ENCODE measurements around the gene NLRP6. TPM values are rescaled to one million over a fixed set of nuclear protein-coding genes. Genes with fewer than 3 reads are reported as not detected.
"Not testable (repeated sequence)": the region's sequence is repeated elsewhere in the genome, so short reads cannot be mapped to it uniquely, and the experiment has no call there.

The NLRP6 gene
- total and polyA plus RNA-seq, 2 experiments from 2014 or later, result not detected

- no peaks in the 10 kb centered on the region for H3K27me3 ChIP-seq
- no peak overlapping the region for H3K27ac ChIP-seq
- no peak for DNase-seq (ENCODE audit: low read depth in 1 of 2, low spot score in 1 of 2)
- TF ChIP-seq, protein P1, sequence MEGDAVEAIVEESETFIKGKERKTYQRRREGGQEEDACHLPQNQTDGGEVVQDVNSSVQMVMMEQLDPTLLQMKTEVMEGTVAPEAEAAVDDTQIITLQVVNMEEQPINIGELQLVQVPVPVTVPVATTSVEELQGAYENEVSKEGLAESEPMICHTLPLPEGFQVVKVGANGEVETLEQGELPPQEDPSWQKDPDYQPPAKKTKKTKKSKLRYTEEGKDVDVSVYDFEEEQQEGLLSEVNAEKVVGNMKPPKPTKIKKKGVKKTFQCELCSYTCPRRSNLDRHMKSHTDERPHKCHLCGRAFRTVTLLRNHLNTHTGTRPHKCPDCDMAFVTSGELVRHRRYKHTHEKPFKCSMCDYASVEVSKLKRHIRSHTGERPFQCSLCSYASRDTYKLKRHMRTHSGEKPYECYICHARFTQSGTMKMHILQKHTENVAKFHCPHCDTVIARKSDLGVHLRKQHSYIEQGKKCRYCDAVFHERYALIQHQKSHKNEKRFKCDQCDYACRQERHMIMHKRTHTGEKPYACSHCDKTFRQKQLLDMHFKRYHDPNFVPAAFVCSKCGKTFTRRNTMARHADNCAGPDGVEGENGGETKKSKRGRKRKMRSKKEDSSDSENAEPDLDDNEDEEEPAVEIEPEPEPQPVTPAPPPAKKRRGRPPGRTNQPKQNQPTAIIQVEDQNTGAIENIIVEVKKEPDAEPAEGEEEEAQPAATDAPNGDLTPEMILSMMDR (IDR thresholded peaks at IDR 0.05; ENCODE audit: low read depth, low read length), result no peak
- H3K36me3 ChIP-seq, result no peaks in the 10 kb centered on the region
- no peak overlapping the region for H3K4me3 ChIP-seq
- no peaks in the 10 kb centered on the region for H3K9me3 ChIP-seq (ENCODE audit: low read depth)
- peaks cover 31% of the 10 kb centered on the region for H3K4me1 ChIP-seq (ENCODE audit: low read depth)
These were observed 53.3 kb downstream of the NLRP6 start for GRCh38 chr11:331358-332060.

- DNase-seq (ENCODE audit: low read depth in 1 of 2, low spot score in 1 of 2), result no peak
- no peaks in the 10 kb centered on the region for H3K27me3 ChIP-seq
- H3K9me3 ChIP-seq (ENCODE audit: low read depth), result no peaks in the 10 kb centered on the region
- H3K4me3 ChIP-seq, result no peak overlapping the region
- H3K27ac ChIP-seq, result no peak overlapping the region
- TF ChIP-seq, protein P1 (IDR thresholded peaks at IDR 0.05; ENCODE audit: low read depth, low read length), result no peak
- H3K36me3 ChIP-seq, result no peaks in the 10 kb centered on the region
- H3K4me1 ChIP-seq (ENCODE audit: low read depth), result peaks cover 21% of the 10 kb centered on the region
These were observed 54.7 kb downstream of the NLRP6 start for GRCh38 chr11:332651-333480.

- not testable (repeated sequence) for H3K36me3 ChIP-seq; H3K4me3 ChIP-seq; H3K9me3 ChIP-seq (ENCODE audit: low read depth); H3K27me3 ChIP-seq; DNase-seq (ENCODE audit: low read depth in 1 of 2, low spot score in 1 of 2)
- peak overlapping the region; percentile 54 for H3K27ac ChIP-seq
- peaks cover 21% of the 10 kb centered on the region for H3K4me1 ChIP-seq (ENCODE audit: low read depth)
These were observed 55.5 kb downstream of the NLRP6 start for GRCh38 chr11:333616-334263.

GRCh38 chr11:334264-334994, 56.2 kb downstream of the NLRP6 start:
- TF ChIP-seq, protein P1 (IDR thresholded peaks at IDR 0.05; ENCODE audit: low read depth, low read length), result no peak
- no peaks in the 10 kb centered on the region for H3K27me3 ChIP-seq
- H3K36me3 ChIP-seq, result no peaks in the 10 kb centered on the region
- DNase-seq (ENCODE audit: low read depth in 1 of 2, low spot score in 1 of 2), result peak; percentile 39 to 87
- H3K9me3 ChIP-seq (ENCODE audit: low read depth), result no peaks in the 10 kb centered on the region
- H3K27ac ChIP-seq, result peak overlapping the region; percentile 54
- H3K4me1 ChIP-seq (ENCODE audit: low read depth), result peaks cover 21% of the 10 kb centered on the region
- no peak overlapping the region for H3K4me3 ChIP-seq

Other genes with a start within 250 kb of the NLRP6 start
- not detected in 2 replicates for gene SCGB1C1, start 85.3 kb upstream of the NLRP6 start, total RNA-seq
- not detected in 2 replicates for gene SCGB1C1, start 85.3 kb upstream of the NLRP6 start, polyA plus RNA-seq
- gene BET1L, start 71.0 kb upstream of the NLRP6 start, total RNA-seq, result 26.8 and 30.6 TPM in 2 replicates
- gene BET1L, start 71.0 kb upstream of the NLRP6 start, polyA plus RNA-seq, result 44.9 and 62.0 TPM in 2 replicates
- gene RIC8A, start 70.7 kb upstream of the NLRP6 start, total RNA-seq, result 84.3 and 102 TPM in 2 replicates
- 75.6 and 81.5 TPM in 2 replicates for gene RIC8A, start 70.7 kb upstream of the NLRP6 start, polyA plus RNA-seq
- 44.9 and 53.6 TPM in 2 replicates for gene SIRT3, start 42.1 kb upstream of the NLRP6 start, total RNA-seq
- 46.1 and 47.7 TPM in 2 replicates for gene SIRT3, start 42.1 kb upstream of the NLRP6 start, polyA plus RNA-seq
- gene PSMD13, start 41.4 kb upstream of the NLRP6 start, total RNA-seq, result 96.3 and 98.4 TPM in 2 replicates
- 167 and 175 TPM in 2 replicates for gene PSMD13, start 41.4 kb upstream of the NLRP6 start, polyA plus RNA-seq
- 29.9 and 88.7 TPM in 2 replicates for gene PGGHG, start 10.7 kb downstream of the NLRP6 start, total RNA-seq
- gene PGGHG, start 10.7 kb downstream of the NLRP6 start, polyA plus RNA-seq, result 33.1 and 42.4 TPM in 2 replicates
- gene IFITM5, start 21.1 kb downstream of the NLRP6 start, total RNA-seq, result not detected in 2 replicates
- 0.41 TPM in 1 of 2 replicates, not detected in the other for gene IFITM5, start 21.1 kb downstream of the NLRP6 start, polyA plus RNA-seq
- 71.6 and 84.8 TPM in 2 replicates for gene IFITM2, start 29.4 kb downstream of the NLRP6 start, total RNA-seq
- 267 and 368 TPM in 2 replicates for gene IFITM2, start 29.4 kb downstream of the NLRP6 start, polyA plus RNA-seq
- 47.2 and 68.9 TPM in 2 replicates for gene IFITM1, start 35.6 kb downstream of the NLRP6 start, total RNA-seq
- gene IFITM1, start 35.6 kb downstream of the NLRP6 start, polyA plus RNA-seq, result 74.3 and 154 TPM in 2 replicates
- 108 and 137 TPM in 2 replicates for gene IFITM3, start 42.5 kb downstream of the NLRP6 start, total RNA-seq
- 498 and 585 TPM in 2 replicates for gene IFITM3, start 42.5 kb downstream of the NLRP6 start, polyA plus RNA-seq
- gene B4GALNT4, start 91.1 kb downstream of the NLRP6 start, total RNA-seq, result 77.4 and 94.4 TPM in 2 replicates
- 35.8 and 44.1 TPM in 2 replicates for gene B4GALNT4, start 91.1 kb downstream of the NLRP6 start, polyA plus RNA-seq
- gene PKP3, start 115.8 kb downstream of the NLRP6 start, total RNA-seq, result 0.09 and 0.70 TPM in 2 replicates
- gene PKP3, start 115.8 kb downstream of the NLRP6 start, polyA plus RNA-seq, result 0.57 TPM in 1 of 2 replicates, not detected in the other
- 45.6 and 69.5 TPM in 2 replicates for gene SIGIRR, start 136.6 kb downstream of the NLRP6 start, total RNA-seq
- 35.7 and 46.8 TPM in 2 replicates for gene SIGIRR, start 136.6 kb downstream of the NLRP6 start, polyA plus RNA-seq
- gene ANO9, start 163.6 kb downstream of the NLRP6 start, total RNA-seq, result 0.51 TPM in 1 of 2 replicates, not detected in the other
- 0.23 and 1.2 TPM in 2 replicates for gene ANO9, start 163.6 kb downstream of the NLRP6 start, polyA plus RNA-seq
- 178 and 202 TPM in 2 replicates for gene PTDSS2, start 171.9 kb downstream of the NLRP6 start, total RNA-seq
- gene PTDSS2, start 171.9 kb downstream of the NLRP6 start, polyA plus RNA-seq, result 69.6 and 83.1 TPM in 2 replicates
- gene RNH1, start 228.8 kb downstream of the NLRP6 start, total RNA-seq, result 149 and 186 TPM in 2 replicates
- 157 and 176 TPM in 2 replicates for gene RNH1, start 228.8 kb downstream of the NLRP6 start, polyA plus RNA-seq

Measured in cardiac muscle cell (in vitro differentiated cells and primary cell).